Keratinocyte (primary cell): ENCODE data around the gene VSIG8. TPM values are rescaled to one million over a fixed set of nuclear protein-coding genes. Genes with fewer than 3 reads are reported as not detected.

Experiments used
- DNase-seq: peaks from one replicate; pipeline ENCODE4 v3.0.0-alpha.2; 2011; ENCODE audit warnings: low read depth, missing footprints, low spot score
- FAIRE-seq: peaks from 2 replicates; lab custom pipeline; 2011; peaks lifted over from hg19 to GRCh38; lab: Jason Lieb, UNC
- H2AFZ ChIP-seq: 2 replicates; pipeline ENCODE4 v1.6.0; 2012; ENCODE audit warnings: low read length, control low read depth, inconsistent platforms; ENCODE audit not compliant: control insufficient read depth
- H3K27ac ChIP-seq: 2 replicates; pipeline ENCODE4 v1.5.1; 2011; ENCODE audit warnings: low read length; ENCODE audit not compliant: control insufficient read depth, insufficient read depth
- H3K27me3 ChIP-seq: 3 replicates; pipeline ENCODE4 v1.6.0; 2011; ENCODE audit warnings: low read length; ENCODE audit not compliant: control insufficient read depth, insufficient read depth; ENCODE audit errors: extremely low read depth
- H3K36me3 ChIP-seq, 2 experiments: 2 replicates in 1 of 2; 3 replicates in 1 of 2; pipeline ENCODE4 v1.5.1; 2011; ENCODE audit warnings: low read length in 2 of 2, mild to moderate bottlenecking in 1 of 2; ENCODE audit not compliant: control insufficient read depth in 2 of 2, insufficient read depth in 2 of 2; ENCODE audit errors: extremely low read depth in 1 of 2
- H3K4me1 ChIP-seq: 3 replicates; pipeline ENCODE4 v1.5.1; 2011; ENCODE audit warnings: low read length; ENCODE audit not compliant: control insufficient read depth, insufficient read depth; ENCODE audit errors: extremely low read depth
- H3K4me2 ChIP-seq: 3 replicates; pipeline ENCODE4 v1.6.0; 2011; ENCODE audit warnings: low read depth, low read length; ENCODE audit not compliant: control insufficient read depth, insufficient read depth; ENCODE audit errors: extremely low read depth
- H3K4me3 ChIP-seq, 3 experiments: fragments of 200-600 bp in 1 of 3; sonication (generic) in 1 of 3; 2 replicates in 2 of 3; 3 replicates in 1 of 3; pipeline ENCODE4 v1.5.1; 2011 to 2016; ENCODE audit warnings: low read length in 3 of 3, mild to moderate bottlenecking in 3 of 3, control low read depth in 2 of 3, inconsistent platforms in 1 of 3, low read depth in 1 of 3, mixed read lengths in 1 of 3, mixed run types in 1 of 3, moderate library complexity in 1 of 3; ENCODE audit not compliant: control insufficient read depth in 2 of 3, insufficient read depth in 2 of 3; ENCODE audit errors: extremely low read depth in 1 of 3
- H3K79me2 ChIP-seq: 2 replicates; pipeline ENCODE4 v1.6.0; 2012; ENCODE audit warnings: low read length; ENCODE audit not compliant: control insufficient read depth, insufficient read depth
- H3K9ac ChIP-seq: 3 replicates; pipeline ENCODE4 v1.6.0; 2011; ENCODE audit warnings: low read length; ENCODE audit not compliant: control insufficient read depth, insufficient read depth; ENCODE audit errors: extremely low read depth
- H3K9me1 ChIP-seq: 3 replicates; pipeline ENCODE4 v1.6.0; 2011; ENCODE audit warnings: low read length; ENCODE audit not compliant: control insufficient read depth, insufficient read depth; ENCODE audit errors: extremely low read depth
- H3K9me3 ChIP-seq: 2 replicates; pipeline ENCODE4 v1.5.1; 2012; ENCODE audit warnings: low read depth, low read length; ENCODE audit not compliant: control insufficient read depth
- H4K20me1 ChIP-seq: 3 replicates; pipeline ENCODE4 v1.6.0; 2011; ENCODE audit warnings: low read length; ENCODE audit not compliant: control insufficient read depth, insufficient read depth; ENCODE audit errors: extremely low read depth
- EZH2 ChIP-seq: IDR thresholded peaks from one replicate; pipeline ENCODE4 v1.6.1; 2012; ENCODE audit warnings: inconsistent platforms, mild to moderate bottlenecking, low read length, moderate library complexity
- dilution Hi-C: fragments of 300-500 bp; cut with MboI; formaldehyde crosslinking; loops from one replicate; pipeline ENCODE4 v1.7.0; 2020; ENCODE audit warnings: low sequenced_read_pairs; ENCODE audit not compliant: extremely low pct_ligation_motif_present
- polyA plus RNA-seq, 5 experiments: library from polyadenylated mRNA; depleted of rRNA in 3 of 5; stranded (reverse) in 3 of 5; stranded (forward) in 1 of 5; unstranded in 1 of 5; fragments of >200 nt; gene quantifications; 1 replicate in 1 of 5; 2 replicates in 3 of 5; 3 replicates in 1 of 5; pipeline versions ENCODE4 v1.2.1 to v1.2.3, GENCODE V29; 2011 to 2012; ENCODE audit warnings: missing spikeins in 2 of 5, low read depth in 1 of 5, low replicate concordance in 1 of 5
- TF ChIP-seq, protein P1 (sequence below), 3 experiments: IDR thresholded peaks in 1 of 3; conservative IDR thresholded peaks in 1 of 3; optimal IDR thresholded peaks in 1 of 3; 2 replicates in 2 of 3; 3 replicates in 1 of 3; pipeline versions ENCODE3 to v1.5.1; 2011; ENCODE audit warnings: low read length in 3 of 3, mild to moderate bottlenecking in 3 of 3, moderate library complexity in 2 of 3, control low read depth in 1 of 3, inconsistent platforms in 1 of 3; ENCODE audit not compliant: insufficient read depth in 2 of 3; ENCODE audit errors: extremely low read depth in 1 of 3

Gene VSIG8
- polyA plus RNA-seq, 1 donor (not counting 4 experiments of a cell fraction or from before 2014, with no cell fraction given) = 0.56 TPM

- peak overlapping the region; percentile 73 for H3K4me2 ChIP-seq
- no peaks in the 10 kb centered on the region for H4K20me1 ChIP-seq
- H3K9me1 ChIP-seq = no peaks in the 10 kb centered on the region
- H2AFZ ChIP-seq = peak overlapping the region; percentile 32
- H3K4me3 ChIP-seq = peak overlapping the region in 1 of 3 experiments; percentile 6
- peaks cover 39% of the 10 kb centered on the region for H3K4me1 ChIP-seq
- DNase-seq (no peak), FAIRE-seq (peak; percentile 62)
- TF ChIP-seq EZH2 = no peak
- TF ChIP-seq, protein P1, sequence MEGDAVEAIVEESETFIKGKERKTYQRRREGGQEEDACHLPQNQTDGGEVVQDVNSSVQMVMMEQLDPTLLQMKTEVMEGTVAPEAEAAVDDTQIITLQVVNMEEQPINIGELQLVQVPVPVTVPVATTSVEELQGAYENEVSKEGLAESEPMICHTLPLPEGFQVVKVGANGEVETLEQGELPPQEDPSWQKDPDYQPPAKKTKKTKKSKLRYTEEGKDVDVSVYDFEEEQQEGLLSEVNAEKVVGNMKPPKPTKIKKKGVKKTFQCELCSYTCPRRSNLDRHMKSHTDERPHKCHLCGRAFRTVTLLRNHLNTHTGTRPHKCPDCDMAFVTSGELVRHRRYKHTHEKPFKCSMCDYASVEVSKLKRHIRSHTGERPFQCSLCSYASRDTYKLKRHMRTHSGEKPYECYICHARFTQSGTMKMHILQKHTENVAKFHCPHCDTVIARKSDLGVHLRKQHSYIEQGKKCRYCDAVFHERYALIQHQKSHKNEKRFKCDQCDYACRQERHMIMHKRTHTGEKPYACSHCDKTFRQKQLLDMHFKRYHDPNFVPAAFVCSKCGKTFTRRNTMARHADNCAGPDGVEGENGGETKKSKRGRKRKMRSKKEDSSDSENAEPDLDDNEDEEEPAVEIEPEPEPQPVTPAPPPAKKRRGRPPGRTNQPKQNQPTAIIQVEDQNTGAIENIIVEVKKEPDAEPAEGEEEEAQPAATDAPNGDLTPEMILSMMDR (optimal IDR thresholded peaks at IDR 0.05 in 1 of 3, IDR thresholded peaks at IDR 0.05 in 1 of 3, conservative IDR thresholded peaks at IDR 0.05 in 1 of 3; ENCODE audit: extremely low read depth in 1 of 3, insufficient read depth in 2 of 3, low read length in 3 of 3) = no peak
- dilution Hi-C loops = no loop called here
- no peaks in the 10 kb centered on the region for H3K36me3 ChIP-seq
- H3K79me2 ChIP-seq = no peaks in the 10 kb centered on the region
- no peak overlapping the region for H3K9ac ChIP-seq
- no peaks in the 10 kb centered on the region for H3K9me3 ChIP-seq
- no peaks in the 10 kb centered on the region for H3K27me3 ChIP-seq
- peak overlapping the region; percentile 48 for H3K27ac ChIP-seq
Measured at GRCh38 chr1:159879977-159880376, 17.5 kb upstream of the VSIG8 start.

- H3K79me2 ChIP-seq = no peaks in the 10 kb centered on the region
- H3K9me3 ChIP-seq = no peaks in the 10 kb centered on the region
- no peaks in the 10 kb centered on the region for H3K27me3 ChIP-seq
- H3K4me3 ChIP-seq = no peak overlapping the region
- DNase-seq (no peak), FAIRE-seq (no peak)
- no peak overlapping the region for H3K27ac ChIP-seq
- no peak overlapping the region for H3K9ac ChIP-seq
- no peaks in the 10 kb centered on the region for H3K9me1 ChIP-seq
- dilution Hi-C loops = no loop called here
- no peaks in the 10 kb centered on the region for H3K36me3 ChIP-seq
- no peak overlapping the region for H3K4me2 ChIP-seq
- H3K4me1 ChIP-seq = peaks cover 39% of the 10 kb centered on the region
- no peaks in the 10 kb centered on the region for H4K20me1 ChIP-seq
- no peak overlapping the region for H2AFZ ChIP-seq
- TF ChIP-seq EZH2 = no peak
Measured at GRCh38 chr1:159879136-159879535, 16.7 kb upstream of the VSIG8 start.
